Activated CD8-positive, alpha-beta memory T cell treated with anti-CD3 and anti-CD28 coated beads, Interleukin-2, amount 50 U/mL, for 1 hour (primary cell): Measurements from ENCODE around the gene SI.
"Not testable (repeated sequence)": the region's sequence is repeated elsewhere in the genome, so short reads cannot be mapped to it uniquely, and the experiment has no call there.

Source experiments
- DNase-seq: peaks from one replicate; pipeline ENCODE4 v3.0.0-alpha.2; 2020; ENCODE audit errors: extremely low read depth

Gene SI

DNA sequence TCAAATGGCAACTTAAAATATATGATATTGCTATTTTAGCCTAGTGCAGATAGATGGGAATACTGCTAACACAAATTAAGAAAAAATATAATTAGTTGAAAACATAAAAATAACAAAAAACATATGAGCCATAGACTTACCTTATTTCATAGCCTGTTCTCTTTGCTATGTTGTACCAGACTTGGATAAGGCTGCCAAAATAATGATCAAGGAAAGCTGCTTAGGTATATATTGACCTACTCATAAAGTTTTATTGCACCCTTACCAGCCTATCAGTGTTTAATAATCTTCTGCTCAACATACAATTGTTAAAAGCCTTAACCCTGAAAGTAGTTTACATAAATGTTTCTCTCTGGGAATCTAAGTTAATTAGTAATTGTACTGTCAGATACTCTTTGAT lies at the start of gene SI:
Gene SI (minus strand): TSS at position 204 of the 400 bp plus-strand sequence. CDS start 2,484 bp downstream, outside the sequence.
- no peak for DNase-seq

DNA sequence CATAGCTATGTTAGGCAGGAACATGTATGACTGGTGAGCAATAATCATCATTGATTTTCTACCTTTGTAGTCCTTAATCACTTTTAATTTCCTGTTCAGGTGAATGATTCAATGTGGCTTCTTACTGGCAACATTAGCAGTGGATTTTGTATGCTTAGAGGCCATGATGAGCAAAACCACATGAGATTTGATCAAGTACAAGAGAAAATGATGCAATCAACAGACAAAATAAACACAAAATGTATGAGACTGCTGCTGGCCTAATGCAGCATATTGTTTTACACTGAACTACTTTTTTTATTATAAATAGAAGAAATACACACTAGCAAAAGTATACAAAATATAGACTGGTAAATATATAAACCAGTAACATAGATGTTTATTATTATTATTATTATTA lies 47.5 kb upstream of the SI start:
- DNase-seq = no peak

DNA sequence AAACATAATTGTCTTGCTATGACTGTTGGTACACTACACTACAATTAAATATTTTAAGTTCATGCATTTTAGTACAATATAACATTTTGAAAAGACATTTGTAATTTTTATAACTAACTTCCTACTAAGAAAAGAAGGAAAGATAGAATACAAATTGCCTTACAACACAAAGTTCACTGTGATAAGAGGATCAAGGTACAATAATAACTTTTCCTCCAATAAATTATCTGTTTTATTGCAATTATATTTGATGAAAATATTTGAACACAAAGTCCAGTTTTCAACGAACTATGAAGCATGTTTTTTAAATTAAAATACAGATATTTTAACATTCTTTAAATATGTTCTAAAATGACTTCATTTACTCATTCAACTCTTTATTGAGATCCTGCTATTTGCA lies 33.1 kb upstream of the SI start:
- no peak for DNase-seq

DNA sequence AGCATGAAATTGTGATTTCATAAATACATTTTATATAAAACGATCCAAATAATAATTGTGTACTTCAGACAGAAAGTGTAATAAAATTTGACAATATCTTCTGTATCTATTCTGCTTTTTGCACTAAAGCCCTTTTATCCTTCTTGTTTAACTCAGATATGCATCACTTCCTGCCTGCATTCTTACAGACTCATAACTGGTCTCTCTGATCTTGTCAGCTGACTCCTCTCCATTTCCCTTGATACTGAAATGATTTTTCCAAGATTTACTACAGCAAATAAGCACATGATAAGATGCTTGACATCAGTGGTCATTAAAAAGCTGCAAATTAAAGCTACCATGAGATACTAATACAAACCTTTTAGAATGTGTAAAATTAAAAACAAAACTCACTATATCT lies 25.3 kb upstream of the SI start:
- no peak for DNase-seq

DNA sequence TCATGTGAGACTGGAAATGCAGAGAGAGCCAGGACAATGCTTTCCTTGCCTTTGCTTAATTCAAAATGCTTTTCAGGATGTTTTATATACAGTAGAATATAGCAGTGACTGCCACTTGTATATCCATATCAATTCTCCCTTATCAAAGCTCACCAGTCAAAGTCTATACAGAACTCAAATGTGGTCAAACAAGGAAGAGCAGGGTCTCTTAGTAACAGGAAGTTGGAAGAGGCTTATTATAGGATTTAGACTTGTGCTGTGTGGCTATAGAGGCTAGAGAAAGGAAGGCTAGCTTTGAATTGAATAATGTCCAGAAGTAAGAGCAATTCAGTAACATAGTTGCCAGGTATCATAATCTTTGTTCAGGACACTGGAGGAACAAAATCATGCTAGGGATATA lies 4.4 kb upstream of the SI start:
- DNase-seq = no peak

DNA sequence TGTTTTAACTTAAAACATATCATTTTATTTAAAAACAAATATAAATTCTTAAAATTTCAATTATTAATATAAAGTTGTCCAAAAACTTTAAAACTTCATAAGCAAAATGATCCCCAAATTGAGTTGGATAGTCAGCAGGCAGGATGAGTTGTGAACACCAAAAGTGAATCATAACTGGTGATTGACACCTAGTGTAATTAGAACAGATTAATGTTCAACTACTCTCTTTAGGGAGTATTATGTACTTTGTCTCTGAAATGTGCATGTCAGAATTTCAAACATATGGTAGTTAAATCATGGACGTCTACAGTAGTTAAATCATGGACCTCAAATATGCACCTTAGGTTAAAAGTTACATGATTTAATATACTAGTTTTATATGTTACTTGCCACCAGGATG lies 2.9 kb upstream of the SI start:
- DNase-seq = no peak

DNA sequence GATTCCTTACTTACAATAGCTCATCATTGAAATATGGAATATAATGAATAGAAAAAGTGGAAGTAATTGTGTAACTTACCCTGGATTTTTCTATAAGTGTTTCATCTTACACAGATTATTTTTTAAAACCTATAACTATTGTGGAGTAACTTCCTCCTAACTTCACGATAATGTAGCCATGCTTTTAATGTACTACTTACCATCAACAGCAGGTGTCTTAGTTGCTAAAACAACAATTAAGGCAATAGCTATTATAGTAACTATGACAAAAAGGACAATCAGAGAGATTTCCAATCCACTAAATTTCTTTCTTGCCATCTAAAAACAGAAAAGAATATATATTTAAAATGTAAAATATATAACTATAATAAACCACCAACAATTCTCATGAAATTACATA lies 2.6 kb downstream of the SI start:
- no peak for DNase-seq

DNA sequence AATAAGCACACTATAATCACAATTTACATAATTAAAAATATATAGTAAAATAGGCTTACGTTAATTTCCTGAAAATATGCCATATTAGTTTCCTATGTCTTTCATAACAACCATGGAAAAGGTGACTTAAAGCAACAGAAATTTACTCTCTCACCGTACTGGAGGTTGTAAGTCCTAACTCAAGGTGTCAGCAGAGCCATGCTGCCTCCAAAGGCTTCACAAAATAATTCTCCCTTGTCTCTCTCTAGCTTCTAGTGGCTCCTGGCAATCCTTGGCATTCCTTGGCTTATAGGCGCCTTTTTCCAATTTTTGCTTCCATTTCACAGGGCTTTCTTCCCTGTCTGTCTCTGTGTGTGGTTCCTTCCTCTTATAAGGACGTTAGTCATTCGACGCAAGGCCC lies 7.6 kb downstream of the SI start:
- DNase-seq = no peak

DNA sequence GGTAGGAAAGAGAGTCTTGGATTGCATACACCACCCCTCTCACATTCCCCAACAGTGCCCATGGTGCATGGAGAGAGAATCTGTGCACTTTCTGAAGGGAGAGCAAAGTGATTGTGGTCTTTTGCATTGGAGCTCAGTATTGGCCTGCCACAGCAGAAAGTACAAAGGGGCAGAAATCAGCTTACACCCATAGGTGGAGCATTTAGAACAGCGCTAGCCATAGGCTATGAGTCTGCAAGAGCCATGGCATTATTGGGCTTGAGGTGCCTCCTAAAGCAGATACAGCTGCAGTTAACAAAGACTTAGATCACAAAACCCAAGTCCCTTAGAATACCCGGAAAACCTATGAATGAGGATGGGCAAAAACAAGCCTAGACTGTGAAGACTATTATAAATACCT lies 21.8 kb downstream of the SI start:
- no peak for DNase-seq

DNA sequence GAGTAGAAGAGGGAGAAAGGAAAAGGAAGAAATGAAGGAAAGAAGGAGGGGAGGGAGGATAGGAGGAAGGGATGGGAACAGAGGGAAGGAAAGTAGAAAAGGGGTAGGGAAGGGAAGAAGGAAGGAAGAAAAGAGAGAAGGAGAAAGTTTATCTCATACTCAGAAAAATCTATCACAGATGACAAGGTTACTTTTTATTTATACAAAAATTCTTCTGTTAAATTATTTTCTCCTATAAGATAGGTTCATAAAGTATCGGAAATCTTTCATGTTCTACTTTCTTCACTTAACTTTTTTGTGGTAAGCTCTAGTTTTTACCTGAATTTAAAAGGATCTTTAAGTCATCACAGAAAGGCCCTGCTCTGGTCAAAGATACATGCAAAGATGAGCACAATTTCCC lies 38.1 kb downstream of the SI start:
- no peak for DNase-seq

DNA sequence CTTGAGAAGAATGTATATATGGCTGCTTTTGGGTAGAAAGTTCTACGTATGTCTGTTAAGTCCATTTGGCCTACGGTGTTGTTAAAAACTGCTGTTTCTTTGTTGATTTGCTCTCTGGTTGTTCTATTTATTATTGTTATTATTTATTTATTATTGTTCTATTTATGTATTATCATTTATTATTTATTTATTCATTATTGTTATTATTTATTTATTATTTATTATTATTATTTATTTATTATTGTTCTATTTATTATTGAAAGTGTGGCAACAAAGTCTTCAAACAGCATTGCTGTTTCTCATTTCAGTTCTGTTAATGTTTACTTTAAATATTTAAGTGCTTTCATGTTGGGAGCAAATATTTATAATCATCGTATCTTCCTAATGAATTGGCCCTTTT lies 66.7 kb downstream of the SI start:
- DNase-seq = no peak

DNA sequence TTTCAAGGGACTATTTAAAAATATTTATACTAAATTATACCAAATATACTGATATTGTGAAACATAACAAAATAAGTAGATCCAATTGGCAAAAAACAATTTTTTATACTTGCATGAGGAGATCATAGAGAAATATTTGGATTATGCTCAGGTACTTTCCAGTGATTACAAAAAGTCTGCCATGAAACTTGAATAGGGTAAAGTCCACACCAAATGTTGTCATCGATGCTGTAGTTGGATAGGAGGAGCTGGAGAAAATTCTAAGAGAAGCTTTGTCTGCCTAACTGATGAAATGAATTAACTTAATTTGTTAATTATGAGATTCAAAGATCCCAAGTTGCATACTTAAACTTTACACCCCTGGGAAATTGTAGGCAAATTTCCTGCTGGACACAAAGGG lies 93.3 kb downstream of the SI start:
- DNase-seq = no peak

DNA sequence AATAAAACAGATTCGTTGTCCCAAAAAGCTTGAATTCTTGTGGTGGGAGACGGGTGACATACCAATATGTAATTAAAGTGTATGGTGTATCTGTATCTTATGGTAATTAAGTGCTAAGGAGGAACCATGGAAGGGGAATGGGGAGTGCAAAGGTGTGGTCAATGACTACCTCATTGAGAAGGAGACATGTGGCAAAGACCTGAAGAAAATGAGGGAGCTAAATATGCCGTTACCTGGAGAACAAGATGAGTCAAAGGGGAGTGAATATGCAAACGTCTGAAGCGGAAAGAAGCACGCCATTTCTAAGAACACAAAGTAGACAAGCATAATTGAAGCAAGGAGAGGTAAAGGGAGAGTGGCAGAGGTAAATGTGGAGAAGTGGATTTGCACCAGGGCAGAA lies 115.7 kb downstream of the SI start:
- DNase-seq = no peak

DNA sequence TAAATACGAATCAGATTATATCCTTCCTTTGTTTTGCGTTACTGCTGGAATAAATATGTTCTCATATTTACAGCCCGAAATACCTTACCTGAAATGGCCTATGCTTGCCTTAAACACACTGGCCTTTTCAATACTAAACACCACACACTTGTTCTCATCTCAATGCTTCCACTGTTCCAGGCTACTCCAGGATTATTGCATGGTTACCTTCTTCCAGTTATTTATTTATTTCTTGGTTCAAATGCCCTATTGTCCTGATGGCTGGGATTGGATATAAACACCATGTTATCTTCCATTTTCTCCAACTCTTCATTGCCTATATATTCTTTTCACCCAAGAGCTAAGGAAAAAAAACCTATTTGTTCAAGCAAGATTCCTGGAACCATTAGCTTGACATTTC lies 125.3 kb downstream of the SI start:
- DNase-seq = no peak

DNA sequence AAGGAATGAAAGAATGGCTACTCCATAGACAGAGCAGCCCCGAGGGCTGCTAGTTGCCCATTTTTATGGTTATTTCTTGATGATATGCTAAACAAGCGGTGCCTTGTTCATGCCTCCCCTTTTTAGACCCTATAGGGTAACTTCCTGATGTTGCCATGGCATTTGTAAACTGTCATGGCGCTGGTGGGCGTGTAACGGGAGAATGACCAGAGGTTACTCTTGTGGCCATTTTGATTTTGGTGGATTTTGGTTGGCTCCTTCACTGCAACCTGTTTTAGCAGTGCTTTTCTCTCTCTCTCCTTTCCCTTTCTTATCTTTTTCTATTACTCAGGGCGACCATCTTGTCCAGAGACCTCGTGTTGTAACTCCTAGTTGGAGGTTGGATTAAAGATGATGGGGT lies 126.9 kb downstream of the SI start:
- DNase-seq = not testable (repeated sequence)

DNA sequence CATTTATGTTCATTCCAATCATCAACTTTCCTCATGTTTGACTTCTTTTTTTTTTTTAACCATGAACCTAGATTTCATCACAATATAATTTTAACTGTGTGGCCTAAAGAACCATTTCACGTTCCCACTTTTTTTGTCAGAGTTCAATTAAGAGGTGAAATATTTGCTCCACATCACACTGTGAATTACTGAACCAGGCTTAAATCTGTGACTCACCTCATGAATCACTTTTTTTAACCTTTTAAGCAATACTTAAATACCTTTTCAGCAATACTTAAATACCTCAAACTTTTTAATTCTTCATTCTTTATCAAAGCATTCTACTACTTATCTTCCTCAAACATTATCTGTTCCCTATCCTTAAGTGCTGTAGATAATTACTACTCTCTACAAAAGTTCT lies 137.6 kb downstream of the SI start:
- no peak for DNase-seq

DNA sequence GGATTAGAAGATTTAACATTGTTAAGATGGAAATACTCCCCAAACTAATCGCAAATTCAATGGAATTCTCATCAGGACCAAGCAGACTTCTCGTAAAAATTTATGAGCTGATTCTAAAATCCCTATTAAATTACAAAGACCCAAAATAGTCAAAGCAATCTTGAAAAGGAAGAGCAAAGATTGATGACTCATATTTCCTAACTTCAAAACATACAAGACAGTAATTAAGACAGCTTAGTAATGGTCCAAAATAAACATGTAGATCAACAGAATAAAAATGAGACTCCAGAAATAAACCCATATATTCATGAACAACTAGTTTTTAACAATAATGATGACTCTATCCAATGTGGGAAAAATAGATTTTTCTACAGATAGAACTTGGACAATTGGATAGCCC lies 148.7 kb downstream of the SI start:
- no peak for DNase-seq
